ENCODE results near the gene ARID5A. TPM values are rescaled to one million over a fixed set of nuclear protein-coding genes. Genes with fewer than 3 reads are reported as not detected.

The ARID5A gene
- total and polyA plus RNA-seq, 2 of the 13 experiments (the other 11 are each of a cell fraction or from before 2014, with no cell fraction given), result 6.0 to 9.5 TPM

DNA sequence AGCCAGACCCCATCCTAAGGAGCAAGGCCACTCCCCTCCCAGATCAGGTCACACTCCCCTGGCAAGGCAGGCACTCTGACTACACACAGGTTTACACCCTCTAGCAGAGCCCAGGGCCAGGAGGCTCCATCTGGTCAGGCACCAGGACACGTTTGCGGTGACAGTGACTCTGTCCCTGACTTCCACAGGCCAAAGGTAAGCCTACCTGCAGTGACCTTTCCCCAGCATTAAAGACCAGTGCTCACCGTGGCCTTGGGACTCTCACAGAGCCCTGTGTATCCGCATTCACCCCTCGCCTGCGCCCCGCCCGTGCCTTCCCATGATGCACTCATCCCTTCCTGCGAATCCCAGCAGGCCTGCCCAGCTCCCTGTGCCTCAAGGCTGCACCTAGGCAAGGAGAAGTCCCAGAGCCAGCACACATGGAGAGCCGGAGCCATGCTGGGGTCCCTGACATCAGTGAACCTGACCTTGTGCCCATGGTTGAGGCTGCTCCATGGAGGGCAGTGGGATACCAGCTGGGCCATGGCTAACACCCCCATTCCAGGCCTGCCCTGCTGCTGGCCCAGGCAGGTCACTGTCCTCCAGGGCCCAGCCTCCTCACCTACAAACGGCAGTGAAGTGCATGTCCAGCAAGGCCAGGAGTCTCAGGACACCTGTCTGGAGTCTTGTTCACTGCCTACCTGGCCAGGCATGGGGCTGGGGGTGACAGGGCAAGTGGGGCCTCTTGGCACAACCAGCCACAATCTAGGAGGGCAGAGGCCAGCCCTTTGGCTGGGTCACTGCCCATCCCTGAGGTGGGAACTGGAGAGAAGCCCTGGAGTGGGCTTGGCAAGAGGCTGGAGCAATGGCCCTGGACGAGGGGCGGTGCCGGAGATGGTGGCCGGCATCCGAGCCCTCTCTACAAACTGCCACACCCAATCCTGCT lies 34.4 kb upstream of the ARID5A start (continued):
- TF ChIP-seq SMARCE1 (IDR thresholded peaks at IDR 0.05; ENCODE audit: borderline replicate concordance) (no peak), ZKSCAN5 (CRISPR knock-in tag; IDR thresholded peaks at IDR 0.05) (0 out of 2 replicates have a peak, but pooled peaks have one; percentile 63), ZNF335 (CRISPR knock-in tag; IDR thresholded peaks at IDR 0.05) (0 out of 2 replicates have a peak, but pooled peaks have one; percentile 36), ZBTB7B (CRISPR knock-in tag; IDR thresholded peaks at IDR 0.05) (no peak; the same call in 1 of the 2 replicates), NRL (CRISPR knock-in tag; IDR thresholded peaks at IDR 0.05; ENCODE audit: borderline replicate concordance) (peak; percentile 20; the same call in 1 of the 2 replicates), ZNF205 (CRISPR knock-in tag; IDR thresholded peaks at IDR 0.05) (peak; percentile 52; the same call in 1 of the 2 replicates), ZNF816 (CRISPR knock-in tag; IDR thresholded peaks at IDR 0.05; ENCODE audit: borderline replicate concordance) (no peak), RXRA (CRISPR knock-in tag; IDR thresholded peaks at IDR 0.05) (peak; percentile 90), PHF5A (CRISPR knock-in tag; IDR thresholded peaks at IDR 0.05; ENCODE audit: low read depth, unreplicated experiment) (no peak), ZNF709 (CRISPR knock-in tag; IDR thresholded peaks at IDR 0.05) (no peak), MED1 (CRISPR knock-in tag; IDR thresholded peaks at IDR 0.05) (peak; percentile 65; the same call in 1 of the 2 replicates), NR2F1 (CRISPR knock-in tag; IDR thresholded peaks at IDR 0.05) (0 out of 4 replicates have a peak, but pooled peaks of 1 of the 2 experiments have one; percentile 40), ZNF484 (CRISPR knock-in tag; IDR thresholded peaks at IDR 0.05; ENCODE audit: borderline replicate concordance, low read depth) (no peak), ZBTB1 (CRISPR knock-in tag; IDR thresholded peaks at IDR 0.05; ENCODE audit: borderline replicate concordance) (no peak), ZNF564 (CRISPR knock-in tag; IDR thresholded peaks at IDR 0.05) (0 out of 2 replicates have a peak, but pooled peaks have one; percentile 51), JUND (CRISPR knock-in tag; IDR thresholded peaks at IDR 0.05) (peak; percentile 58; the same call in 1 of the 2 replicates), HMGA1 (CRISPR knock-in tag; conservative IDR thresholded peaks at IDR 0.05) (no peak), CBFB (CRISPR knock-in tag; IDR thresholded peaks at IDR 0.05) (peak; percentile 65; the same call in 1 of the 2 replicates)
- TF ChIP-seq, protein P1, sequence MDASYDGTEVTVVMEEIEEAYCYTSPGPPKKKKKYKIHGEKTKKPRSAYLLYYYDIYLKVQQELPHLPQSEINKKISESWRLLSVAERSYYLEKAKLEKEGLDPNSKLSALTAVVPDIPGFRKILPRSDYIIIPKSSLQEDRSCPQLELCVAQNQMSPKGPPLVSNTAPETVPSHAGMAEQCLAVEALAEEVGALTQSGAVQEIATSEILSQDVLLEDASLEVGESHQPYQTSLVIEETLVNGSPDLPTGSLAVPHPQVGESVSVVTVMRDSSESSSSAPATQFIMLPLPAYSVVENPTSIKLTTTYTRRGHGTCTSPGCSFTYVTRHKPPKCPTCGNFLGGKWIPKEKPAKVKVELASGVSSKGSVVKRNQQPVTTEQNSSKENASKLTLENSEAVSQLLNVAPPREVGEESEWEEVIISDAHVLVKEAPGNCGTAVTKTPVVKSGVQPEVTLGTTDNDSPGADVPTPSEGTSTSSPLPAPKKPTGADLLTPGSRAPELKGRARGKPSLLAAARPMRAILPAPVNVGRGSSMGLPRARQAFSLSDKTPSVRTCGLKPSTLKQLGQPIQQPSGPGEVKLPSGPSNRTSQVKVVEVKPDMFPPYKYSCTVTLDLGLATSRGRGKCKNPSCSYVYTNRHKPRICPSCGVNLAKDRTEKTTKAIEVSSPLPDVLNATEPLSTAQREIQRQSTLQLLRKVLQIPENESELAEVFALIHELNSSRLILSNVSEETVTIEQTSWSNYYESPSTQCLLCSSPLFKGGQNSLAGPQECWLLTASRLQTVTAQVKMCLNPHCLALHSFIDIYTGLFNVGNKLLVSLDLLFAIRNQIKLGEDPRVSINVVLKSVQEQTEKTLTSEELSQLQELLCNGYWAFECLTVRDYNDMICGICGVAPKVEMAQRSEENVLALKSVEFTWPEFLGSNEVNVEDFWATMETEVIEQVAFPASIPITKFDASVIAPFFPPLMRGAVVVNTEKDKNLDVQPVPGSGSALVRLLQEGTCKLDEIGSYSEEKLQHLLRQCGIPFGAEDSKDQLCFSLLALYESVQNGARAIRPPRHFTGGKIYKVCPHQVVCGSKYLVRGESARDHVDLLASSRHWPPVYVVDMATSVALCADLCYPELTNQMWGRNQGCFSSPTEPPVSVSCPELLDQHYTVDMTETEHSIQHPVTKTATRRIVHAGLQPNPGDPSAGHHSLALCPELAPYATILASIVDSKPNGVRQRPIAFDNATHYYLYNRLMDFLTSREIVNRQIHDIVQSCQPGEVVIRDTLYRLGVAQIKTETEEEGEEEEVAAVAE (CRISPR knock-in tag; IDR thresholded peaks at IDR 0.05; ENCODE audit: borderline replicate concordance), result no peak
- TF ChIP-seq, protein P2, sequence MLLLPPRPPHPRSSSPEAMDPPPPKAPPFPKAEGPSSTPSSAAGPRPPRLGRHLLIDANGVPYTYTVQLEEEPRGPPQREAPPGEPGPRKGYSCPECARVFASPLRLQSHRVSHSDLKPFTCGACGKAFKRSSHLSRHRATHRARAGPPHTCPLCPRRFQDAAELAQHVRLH (CRISPR knock-in tag; IDR thresholded peaks at IDR 0.05; ENCODE audit: borderline replicate concordance, low read depth), result no peak; the same call in 1 of the 2 replicates
- TF ChIP-seq, protein P3, sequence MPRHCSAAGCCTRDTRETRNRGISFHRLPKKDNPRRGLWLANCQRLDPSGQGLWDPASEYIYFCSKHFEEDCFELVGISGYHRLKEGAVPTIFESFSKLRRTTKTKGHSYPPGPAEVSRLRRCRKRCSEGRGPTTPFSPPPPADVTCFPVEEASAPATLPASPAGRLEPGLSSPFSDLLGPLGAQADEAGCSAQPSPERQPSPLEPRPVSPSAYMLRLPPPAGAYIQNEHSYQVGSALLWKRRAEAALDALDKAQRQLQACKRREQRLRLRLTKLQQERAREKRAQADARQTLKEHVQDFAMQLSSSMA (CRISPR knock-in tag; IDR thresholded peaks at IDR 0.05), result no peak
- TF ChIP-seq, protein P4, sequence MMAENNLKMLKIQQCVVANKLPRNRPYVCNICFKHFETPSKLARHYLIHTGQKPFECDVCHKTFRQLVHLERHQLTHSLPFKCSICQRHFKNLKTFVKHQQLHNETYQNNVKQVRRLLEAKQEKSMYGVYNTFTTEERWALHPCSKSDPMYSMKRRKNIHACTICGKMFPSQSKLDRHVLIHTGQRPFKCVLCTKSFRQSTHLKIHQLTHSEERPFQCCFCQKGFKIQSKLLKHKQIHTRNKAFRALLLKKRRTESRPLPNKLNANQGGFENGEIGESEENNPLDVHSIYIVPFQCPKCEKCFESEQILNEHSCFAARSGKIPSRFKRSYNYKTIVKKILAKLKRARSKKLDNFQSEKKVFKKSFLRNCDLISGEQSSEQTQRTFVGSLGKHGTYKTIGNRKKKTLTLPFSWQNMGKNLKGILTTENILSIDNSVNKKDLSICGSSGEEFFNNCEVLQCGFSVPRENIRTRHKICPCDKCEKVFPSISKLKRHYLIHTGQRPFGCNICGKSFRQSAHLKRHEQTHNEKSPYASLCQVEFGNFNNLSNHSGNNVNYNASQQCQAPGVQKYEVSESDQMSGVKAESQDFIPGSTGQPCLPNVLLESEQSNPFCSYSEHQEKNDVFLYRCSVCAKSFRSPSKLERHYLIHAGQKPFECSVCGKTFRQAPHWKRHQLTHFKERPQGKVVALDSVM (CRISPR knock-in tag; IDR thresholded peaks at IDR 0.05), result no peak; the same call in 1 of the 2 replicates
